ENCODE results near the gene HOXD8. TPM values are rescaled to one million over a fixed set of nuclear protein-coding genes. Genes with fewer than 3 reads are reported as not detected.

Gene HOXD8
- total and polyA plus RNA-seq, 9 of the 15 experiments (the other 6 are each of a cell fraction or from before 2014, with no cell fraction given): 0.04 to 0.15 TPM; not detected in 7

- TF ChIP-seq ZNF830 (CRISPR knock-in tag; IDR thresholded peaks at IDR 0.05) (no peak), SNAPC5 (CRISPR knock-in tag; IDR thresholded peaks at IDR 0.05) (no peak), DEAF1 (CRISPR knock-in tag; IDR thresholded peaks at IDR 0.05) (peak; percentile 64), HMGN3 (IDR thresholded peaks at IDR 0.05; ENCODE audit: borderline replicate concordance, extremely low read depth, insufficient read length, low read depth, low read length) (no peak)
- TF ChIP-seq, protein P1, sequence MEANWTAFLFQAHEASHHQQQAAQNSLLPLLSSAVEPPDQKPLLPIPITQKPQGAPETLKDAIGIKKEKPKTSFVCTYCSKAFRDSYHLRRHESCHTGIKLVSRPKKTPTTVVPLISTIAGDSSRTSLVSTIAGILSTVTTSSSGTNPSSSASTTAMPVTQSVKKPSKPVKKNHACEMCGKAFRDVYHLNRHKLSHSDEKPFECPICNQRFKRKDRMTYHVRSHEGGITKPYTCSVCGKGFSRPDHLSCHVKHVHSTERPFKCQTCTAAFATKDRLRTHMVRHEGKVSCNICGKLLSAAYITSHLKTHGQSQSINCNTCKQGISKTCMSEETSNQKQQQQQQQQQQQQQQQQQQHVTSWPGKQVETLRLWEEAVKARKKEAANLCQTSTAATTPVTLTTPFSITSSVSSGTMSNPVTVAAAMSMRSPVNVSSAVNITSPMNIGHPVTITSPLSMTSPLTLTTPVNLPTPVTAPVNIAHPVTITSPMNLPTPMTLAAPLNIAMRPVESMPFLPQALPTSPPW (CRISPR knock-in tag; IDR thresholded peaks at IDR 0.05): no peak
- TF ChIP-seq, protein P2, sequence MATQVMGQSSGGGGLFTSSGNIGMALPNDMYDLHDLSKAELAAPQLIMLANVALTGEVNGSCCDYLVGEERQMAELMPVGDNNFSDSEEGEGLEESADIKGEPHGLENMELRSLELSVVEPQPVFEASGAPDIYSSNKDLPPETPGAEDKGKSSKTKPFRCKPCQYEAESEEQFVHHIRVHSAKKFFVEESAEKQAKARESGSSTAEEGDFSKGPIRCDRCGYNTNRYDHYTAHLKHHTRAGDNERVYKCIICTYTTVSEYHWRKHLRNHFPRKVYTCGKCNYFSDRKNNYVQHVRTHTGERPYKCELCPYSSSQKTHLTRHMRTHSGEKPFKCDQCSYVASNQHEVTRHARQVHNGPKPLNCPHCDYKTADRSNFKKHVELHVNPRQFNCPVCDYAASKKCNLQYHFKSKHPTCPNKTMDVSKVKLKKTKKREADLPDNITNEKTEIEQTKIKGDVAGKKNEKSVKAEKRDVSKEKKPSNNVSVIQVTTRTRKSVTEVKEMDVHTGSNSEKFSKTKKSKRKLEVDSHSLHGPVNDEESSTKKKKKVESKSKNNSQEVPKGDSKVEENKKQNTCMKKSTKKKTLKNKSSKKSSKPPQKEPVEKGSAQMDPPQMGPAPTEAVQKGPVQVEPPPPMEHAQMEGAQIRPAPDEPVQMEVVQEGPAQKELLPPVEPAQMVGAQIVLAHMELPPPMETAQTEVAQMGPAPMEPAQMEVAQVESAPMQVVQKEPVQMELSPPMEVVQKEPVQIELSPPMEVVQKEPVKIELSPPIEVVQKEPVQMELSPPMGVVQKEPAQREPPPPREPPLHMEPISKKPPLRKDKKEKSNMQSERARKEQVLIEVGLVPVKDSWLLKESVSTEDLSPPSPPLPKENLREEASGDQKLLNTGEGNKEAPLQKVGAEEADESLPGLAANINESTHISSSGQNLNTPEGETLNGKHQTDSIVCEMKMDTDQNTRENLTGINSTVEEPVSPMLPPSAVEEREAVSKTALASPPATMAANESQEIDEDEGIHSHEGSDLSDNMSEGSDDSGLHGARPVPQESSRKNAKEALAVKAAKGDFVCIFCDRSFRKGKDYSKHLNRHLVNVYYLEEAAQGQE (IDR thresholded peaks at IDR 0.05; ENCODE audit: borderline replicate concordance): peak; percentile 64; the same call in 1 of the 2 replicates
- TF ChIP-seq, protein P2 (CRISPR knock-in tag; IDR thresholded peaks at IDR 0.05; ENCODE audit: low read depth): no peak
Measured at GRCh38 chr2:176085861-176086771, 43.4 kb upstream of the HOXD8 start (continued).

Measured in K562 (cell line).